Fibroblast of the conjunctiva (primary cell): ENCODE data around the gene AGPAT3.

Source experiments
- DNase-seq: peaks from one replicate; pipeline ENCODE4 v3.0.0-alpha.2; 2010; ENCODE audit warnings: low read depth

AGPAT3 gene

GRCh38 chr21:43981151-43981870 is 116.3 kb downstream of the AGPAT3 start:
- DNase-seq: no peak

GRCh38 chr21:43981871-43982210 is 116.8 kb downstream of the AGPAT3 start:
- DNase-seq: no peak

GRCh38 chr21:43982489-43983078 is 117.6 kb downstream of the AGPAT3 start:
- no peak for DNase-seq

- no peak for DNase-seq
Measured at GRCh38 chr21:43983390-43983789, 118.4 kb downstream of the AGPAT3 start.

GRCh38 chr21:43983860-43984420 is 118.9 kb downstream of the AGPAT3 start:
- no peak for DNase-seq

- no peak for DNase-seq
Measured at GRCh38 chr21:43984905-43985689, 120.1 kb downstream of the AGPAT3 start.

- no peak for DNase-seq
Measured at GRCh38 chr21:43985690-43986251, 120.7 kb downstream of the AGPAT3 start.

GRCh38 chr21:43986544-43987451 is 121.8 kb downstream of the AGPAT3 start:
- DNase-seq: no peak

GRCh38 chr21:43987509-43987908 is 122.5 kb downstream of the AGPAT3 start:
- no peak for DNase-seq

- DNase-seq: no peak
Measured at GRCh38 chr21:43988016-43988415, 123.0 kb downstream of the AGPAT3 start.

- no peak for DNase-seq
Measured at GRCh38 chr21:43988506-43989230, 123.6 kb downstream of the AGPAT3 start.

- DNase-seq: no peak
Measured at GRCh38 chr21:43989401-43989800, 124.4 kb downstream of the AGPAT3 start.

GRCh38 chr21:43991447-43991991 is 126.5 kb downstream of the AGPAT3 start:
- DNase-seq: no peak

- DNase-seq: no peak
Measured at GRCh38 chr21:43992121-43992520, 127.1 kb downstream of the AGPAT3 start.

- no peak for DNase-seq
Measured at GRCh38 chr21:43993420-43993934, 128.5 kb downstream of the AGPAT3 start.

GRCh38 chr21:43994085-43994484 is 129.1 kb downstream of the AGPAT3 start:
- no peak for DNase-seq

- DNase-seq: no peak
Measured at GRCh38 chr21:43994646-43995045, 129.6 kb downstream of the AGPAT3 start.

- no peak for DNase-seq
Measured at GRCh38 chr21:43995521-43996105, 130.6 kb downstream of the AGPAT3 start.

GRCh38 chr21:43997766-43998742 is 133.0 kb downstream of the AGPAT3 start:
- no peak for DNase-seq
